CD4-positive, alpha-beta T cell treated with Interferon alpha-2 for 1 hour (primary cell): ENCODE data around the gene TNS3.

Experiments used
- DNase-seq, 2 donors: peaks; one replicate each; pipeline ENCODE4 v3.0.0-alpha.2; 2020 to 2022

TNS3 gene

GRCh38 chr7:47292832-47293309 is 289.0 kb downstream of the TNS3 start:
- no peak for DNase-seq

- DNase-seq: no peak
Measured at GRCh38 chr7:47291461-47292081, 290.3 kb downstream of the TNS3 start.

DNA sequence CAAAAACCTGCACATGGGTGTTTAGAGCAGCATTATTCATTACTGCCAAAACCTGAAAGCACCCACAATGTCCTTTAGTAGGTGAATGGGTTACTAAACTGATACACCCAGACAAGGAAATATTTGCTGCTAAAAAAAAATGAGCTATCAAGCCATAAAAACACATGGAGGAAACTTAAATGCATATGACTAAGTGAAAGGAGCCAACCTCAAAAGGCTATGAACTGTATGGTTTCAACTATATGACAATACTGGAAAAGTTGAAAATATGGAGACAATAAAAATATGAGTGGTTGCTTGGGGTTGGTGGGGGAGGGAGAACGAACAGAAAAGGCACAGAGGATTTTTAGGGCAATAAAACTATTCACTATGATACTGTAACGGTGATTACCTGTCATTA is 291.0 kb downstream of the TNS3 start:
- no peak for DNase-seq

- DNase-seq: no peak
Measured at GRCh38 chr7:47290466-47290865, 291.4 kb downstream of the TNS3 start.

GRCh38 chr7:47288060-47288459 is 293.9 kb downstream of the TNS3 start:
- no peak for DNase-seq

DNA sequence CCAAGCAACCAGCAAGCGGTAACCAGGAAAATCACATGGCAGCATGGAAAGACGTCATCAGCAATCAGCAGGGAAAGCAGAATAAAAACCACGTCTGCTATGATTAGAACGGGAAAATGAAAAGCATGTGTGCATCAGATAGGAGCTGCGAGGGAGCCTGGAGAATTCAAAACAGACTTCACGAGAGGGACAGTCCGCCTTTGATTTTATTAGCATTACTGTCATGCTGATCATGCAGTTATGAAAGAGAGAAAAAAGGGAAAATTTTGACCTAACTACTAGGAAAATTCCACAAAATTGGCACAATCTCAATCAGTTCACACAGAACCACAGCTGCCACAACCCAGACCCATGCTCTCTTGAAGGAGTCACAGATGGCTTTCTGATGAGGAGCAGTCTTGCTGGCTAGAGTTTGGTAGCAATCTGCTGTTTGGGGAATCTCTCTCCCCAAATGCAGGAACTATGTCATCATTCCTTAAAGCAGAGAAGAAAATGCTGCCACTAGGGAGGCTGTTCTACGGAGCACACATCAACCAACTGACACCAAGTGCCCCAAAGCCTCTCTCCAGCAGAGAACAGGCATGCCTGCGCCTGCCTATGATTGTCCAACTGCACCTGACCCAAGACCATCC is 295.9 kb downstream of the TNS3 start:
- DNase-seq: no peak

DNA sequence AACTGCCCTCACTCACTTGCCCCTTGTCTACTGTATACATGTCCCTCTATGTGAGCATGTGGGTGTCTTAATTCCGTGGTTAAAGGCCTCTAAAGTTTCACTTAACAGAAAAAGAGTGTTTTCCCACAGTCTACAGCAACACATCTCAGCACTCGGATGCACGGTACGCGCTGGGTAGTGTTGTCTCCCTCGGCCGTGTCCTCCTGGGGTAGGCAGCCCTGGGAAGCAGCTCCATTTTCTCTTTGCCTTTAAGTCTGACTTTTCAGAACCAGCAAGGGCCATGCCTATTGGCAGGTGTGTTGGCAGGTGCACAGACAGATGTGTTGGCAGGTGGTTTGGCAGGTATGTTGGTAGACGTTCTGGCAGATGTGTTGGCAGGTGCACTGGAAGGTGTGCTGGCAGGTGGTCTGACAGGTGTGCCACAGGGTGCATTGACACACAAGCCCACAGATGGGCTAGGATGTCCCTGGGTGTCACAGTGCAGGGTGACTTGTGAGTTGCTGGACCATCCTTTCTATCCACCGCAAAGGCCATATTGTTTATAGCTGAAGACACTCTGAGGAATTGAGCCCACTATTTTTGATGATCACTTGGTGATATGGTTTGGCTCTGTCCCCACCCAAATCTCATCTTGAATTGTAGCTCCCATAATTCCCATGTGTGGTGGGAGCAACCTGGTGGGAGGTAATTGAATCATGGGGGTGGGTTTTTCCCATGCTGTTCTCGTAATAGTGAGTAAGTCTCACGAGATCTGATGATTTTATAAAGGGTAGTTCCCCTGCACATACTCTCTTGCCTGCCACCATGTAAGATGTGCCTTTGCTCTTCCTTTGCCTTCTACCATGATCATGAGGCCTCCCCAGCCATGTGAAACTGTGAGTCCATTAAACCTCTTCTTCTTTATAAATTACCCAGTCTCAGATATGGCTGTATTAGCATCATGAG is 296.9 kb downstream of the TNS3 start:
- no peak for DNase-seq

GRCh38 chr7:47283497-47284131 is 298.3 kb downstream of the TNS3 start:
- no peak for DNase-seq

DNA sequence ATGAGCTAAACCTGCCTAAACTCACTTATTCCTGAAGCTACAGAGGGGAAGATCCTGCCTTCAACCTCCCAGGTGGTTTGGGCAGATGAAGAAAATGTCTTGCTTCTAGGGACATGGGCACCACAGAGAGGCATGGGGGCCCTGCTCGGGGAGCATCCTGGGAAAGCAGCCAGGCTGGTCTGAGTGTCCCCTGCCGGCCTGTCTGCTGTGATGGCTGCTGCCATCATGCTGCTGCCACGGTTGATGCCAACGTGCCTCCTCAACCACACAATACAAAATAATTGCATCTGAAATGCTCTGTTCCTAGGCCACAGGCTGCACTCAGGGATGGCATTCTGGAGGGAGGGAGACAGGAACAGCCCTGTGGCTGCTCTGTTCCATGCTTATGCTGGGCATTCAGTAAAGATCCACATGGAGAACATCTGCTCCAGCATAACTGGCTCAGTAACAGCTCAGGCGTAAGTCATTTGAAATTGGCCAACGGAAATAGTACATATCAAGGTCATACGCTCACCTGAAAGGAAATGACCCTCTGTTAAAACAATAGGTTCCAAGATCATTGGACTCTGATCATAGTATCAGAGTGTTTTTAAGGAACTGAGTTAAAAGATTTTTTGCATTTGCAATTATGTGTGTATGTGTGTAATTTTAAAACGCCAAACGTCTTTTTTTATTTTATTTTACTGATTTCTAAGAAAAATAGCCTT is 299.0 kb downstream of the TNS3 start:
- DNase-seq: no peak

GRCh38 chr7:47281966-47282643 is 299.8 kb downstream of the TNS3 start:
- no peak for DNase-seq

GRCh38 chr7:47281161-47281560 is 300.8 kb downstream of the TNS3 start:
- no peak for DNase-seq

DNA sequence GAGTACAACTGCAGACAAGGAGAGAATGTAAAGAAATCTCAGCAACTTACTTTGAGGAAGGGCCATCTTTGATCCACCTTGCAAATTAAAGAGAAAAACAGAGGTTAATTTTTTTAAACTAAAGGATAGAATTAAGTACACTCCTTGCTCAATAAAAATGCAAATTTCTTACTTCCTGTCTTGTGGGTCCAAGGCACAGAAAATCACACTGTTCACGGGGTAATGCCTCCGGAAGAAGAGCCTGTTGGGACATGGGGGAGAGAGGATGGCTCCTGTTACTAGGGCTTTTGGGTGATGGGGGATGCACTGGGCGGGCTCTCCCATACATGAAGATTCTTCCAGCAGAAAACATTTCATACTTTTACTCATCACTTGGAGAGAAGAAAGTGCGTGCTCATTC is 301.8 kb downstream of the TNS3 start:
- no peak for DNase-seq

- DNase-seq: no peak
Measured at GRCh38 chr7:47278043-47278442, 303.9 kb downstream of the TNS3 start.

DNA sequence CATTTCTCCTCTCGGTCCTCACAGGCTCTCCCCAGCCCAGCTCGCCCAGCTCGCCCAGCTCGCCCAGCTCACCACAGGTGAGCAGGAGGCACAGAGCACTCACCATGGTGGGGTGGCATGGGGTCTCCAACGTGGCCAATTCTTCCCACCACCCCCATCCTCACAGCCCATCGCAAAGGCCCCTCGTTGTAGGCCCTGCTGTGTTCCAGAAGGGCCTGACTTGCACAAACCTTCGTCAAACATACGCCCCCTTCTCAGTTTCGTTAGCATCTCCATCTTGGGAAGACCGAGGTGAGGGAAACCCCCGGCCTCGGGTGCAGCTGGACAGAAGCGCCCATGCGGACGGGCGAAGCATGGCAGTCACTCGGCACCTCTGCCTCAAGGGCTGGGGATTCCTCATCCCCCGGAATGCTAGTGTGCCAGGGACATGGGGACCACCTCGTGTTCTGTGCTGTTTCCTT is 304.6 kb downstream of the TNS3 start:
- DNase-seq: no peak

- no peak for DNase-seq
Measured at GRCh38 chr7:47273974-47274766, 307.7 kb downstream of the TNS3 start.

DNA sequence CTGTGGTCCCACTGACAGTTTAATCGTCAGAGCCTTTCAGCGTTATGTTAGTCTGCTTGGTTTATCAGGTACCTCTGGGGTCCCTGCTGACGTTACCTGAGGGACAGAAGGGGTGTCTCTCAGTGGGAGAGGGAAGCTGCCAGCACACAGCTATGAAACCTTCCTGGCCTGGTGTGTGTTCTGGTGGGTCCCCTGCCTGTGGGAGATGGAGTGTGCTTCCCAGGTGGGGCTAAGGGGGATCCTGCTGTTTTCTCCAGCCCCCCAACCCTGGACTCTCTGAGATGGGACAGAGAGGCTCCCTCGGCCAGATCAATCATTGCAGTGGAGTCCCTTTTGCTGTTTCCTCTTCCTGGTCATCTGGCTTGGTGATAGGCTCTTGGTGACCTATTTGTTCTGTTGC is 308.8 kb downstream of the TNS3 start:
- DNase-seq: no peak

GRCh38 chr7:47271749-47272148 is 310.2 kb downstream of the TNS3 start:
- DNase-seq: no peak

DNA sequence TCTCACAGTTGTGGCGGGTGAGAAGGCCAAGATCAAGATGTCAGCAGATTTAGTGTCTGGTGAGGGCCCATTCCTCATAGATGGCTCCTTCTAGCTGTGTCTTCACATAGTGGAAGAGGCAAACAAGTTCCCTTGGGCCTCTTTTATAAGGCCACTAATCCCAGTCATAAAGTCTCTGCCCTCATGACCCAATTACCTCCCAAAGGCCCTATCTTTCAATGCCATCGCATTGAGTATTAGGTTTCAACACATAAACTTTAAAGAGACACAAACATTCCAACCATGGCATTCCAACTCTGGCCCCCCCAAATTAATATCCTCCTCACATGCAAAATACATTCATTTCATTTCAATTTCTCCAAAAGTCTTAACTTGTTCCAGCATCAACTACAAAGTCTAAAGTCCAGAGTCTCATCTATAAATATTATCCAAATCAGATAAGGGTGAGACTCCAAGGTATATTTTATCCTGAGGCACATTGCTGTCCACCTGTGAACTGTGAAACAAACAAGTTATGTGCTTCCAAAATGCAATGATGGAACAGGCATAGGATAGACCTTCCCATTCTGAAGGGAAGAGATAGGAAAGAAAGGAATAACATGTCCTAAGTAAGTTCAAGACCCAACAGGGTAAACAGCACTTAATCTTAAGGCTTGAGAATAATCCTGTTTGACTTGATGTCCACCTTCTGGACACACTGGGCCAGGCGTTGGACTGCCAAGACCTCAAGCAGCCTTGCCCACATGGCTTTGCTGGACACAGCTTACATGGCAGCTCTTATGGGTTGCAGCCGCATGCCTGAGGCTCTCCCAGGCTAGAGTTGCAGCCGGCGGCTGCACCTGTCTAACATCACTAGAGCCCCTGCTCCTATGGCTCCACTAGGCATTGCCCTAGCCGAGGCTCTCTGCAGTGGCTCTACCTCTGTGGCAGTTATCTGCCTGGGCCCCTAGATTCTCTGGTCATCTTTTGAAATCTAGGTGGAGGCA is 312.8 kb downstream of the TNS3 start:
- DNase-seq: no peak

- DNase-seq: no peak
Measured at GRCh38 chr7:47267346-47267745, 314.6 kb downstream of the TNS3 start.

DNA sequence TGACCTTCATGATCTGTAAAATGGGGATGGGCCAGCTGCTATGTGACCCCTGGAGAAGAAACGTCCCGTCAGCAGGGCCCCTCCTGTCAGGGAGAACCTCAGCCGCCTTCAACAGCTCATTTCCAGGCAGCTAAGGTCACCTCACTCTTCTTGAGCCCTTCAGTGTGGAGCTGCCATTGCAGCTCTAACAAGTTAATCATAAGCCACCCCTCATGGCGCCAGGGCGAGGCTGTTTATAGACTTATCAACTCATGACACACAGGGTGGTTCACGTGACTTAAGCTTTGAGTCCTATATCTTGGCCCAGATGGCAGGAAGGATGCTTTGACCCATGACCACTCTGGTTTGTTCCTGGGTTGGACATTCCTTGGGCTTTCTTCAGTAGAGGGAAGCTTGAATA is 315.1 kb downstream of the TNS3 start:
- no peak for DNase-seq
